Brain microvascular endothelial cell (primary cell): Measurements from ENCODE around the gene VPS33B.

Source experiments
- DNase-seq: peaks from one replicate; pipeline ENCODE4 v3.0.0-alpha.2; 2020
- H3K27ac ChIP-seq: fragments of 250-450 bp; sonication (Bioruptor Pico); 2 replicates; pipeline ENCODE4 v1.5.1; 2020; ENCODE audit warnings: mild to moderate bottlenecking, moderate library complexity
- H3K27me3 ChIP-seq: fragments of 250-450 bp; sonication (Bioruptor Pico); replicated peaks from 2 replicates; pipeline ENCODE4 v1.5.1; 2020; ENCODE audit warnings: mild to moderate bottlenecking
- H3K36me3 ChIP-seq: fragments of 250-450 bp; sonication (Bioruptor Pico); replicated peaks from 2 replicates; pipeline ENCODE4 v1.5.1; 2020; ENCODE audit warnings: mild to moderate bottlenecking
- H3K4me3 ChIP-seq: 2 replicates; pipeline ENCODE4 v1.5.1; 2011; ENCODE audit warnings: low read depth, mild to moderate bottlenecking, control low read depth, low read length, moderate library complexity
- CTCF ChIP-seq: IDR thresholded peaks from 2 replicates; pipeline ENCODE4 v1.5.1; 2011; ENCODE audit warnings: low read depth, mild to moderate bottlenecking, moderate library complexity, low read length, control low read depth, inconsistent platforms; ENCODE audit errors: missing control alignments
- in situ Hi-C: cut with HindIII; loops from 2 replicates; pipeline ENCODE4 v1.10.0; 2017; ENCODE audit warnings: low sequenced_read_pairs, low pct_ligation_motif_present

The VPS33B gene

DNA sequence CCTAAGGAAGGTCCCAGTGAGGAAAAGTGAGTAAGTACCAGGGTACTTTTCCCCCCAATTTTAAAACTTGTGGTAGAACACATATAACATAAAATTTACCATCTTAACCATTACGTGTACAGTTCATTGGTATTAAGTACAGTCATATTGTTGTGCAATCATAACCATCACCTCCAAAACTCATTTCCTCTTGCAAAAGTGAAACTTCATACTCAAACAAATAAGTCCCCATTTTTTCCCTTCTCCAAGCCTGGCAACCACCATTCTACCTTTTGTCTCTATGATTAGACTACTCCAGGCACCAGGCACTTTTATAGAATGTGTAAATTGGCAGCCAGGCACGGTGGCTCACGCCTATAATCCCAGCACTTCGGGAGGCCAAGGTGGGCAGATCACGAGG, 40.3 kb downstream of the VPS33B start:
- Histone ChIP-seq H3K36me3 (peaks cover 5% of the 10 kb centered on the region), H3K27me3 (no peaks in the 10 kb centered on the region), H3K4me3 (no peak overlapping the region), H3K27ac (no peak overlapping the region)
- no peak for DNase-seq
- in situ Hi-C loops: no loop called here
- TF ChIP-seq CTCF: no peak

- Histone ChIP-seq H3K36me3 (peaks cover 5% of the 10 kb centered on the region), H3K4me3 (no peak overlapping the region), H3K27me3 (no peaks in the 10 kb centered on the region), H3K27ac (no peak overlapping the region)
- TF ChIP-seq CTCF: no peak
- in situ Hi-C loops: no loop called here
- DNase-seq: no peak
Observed at GRCh38 chr15:90981681-90982080, 40.7 kb downstream of the VPS33B start.

GRCh38 chr15:90979582-90979981, 42.8 kb downstream of the VPS33B start:
- in situ Hi-C loops: no loop called here
- Histone ChIP-seq H3K27ac (no peak overlapping the region), H3K27me3 (no peaks in the 10 kb centered on the region), H3K4me3 (no peak overlapping the region), H3K36me3 (peaks cover 8% of the 10 kb centered on the region)
- TF ChIP-seq CTCF: no peak
- no peak for DNase-seq

- no peak overlapping the region for H3K27ac ChIP-seq
- no peak for DNase-seq
- H3K4me3 ChIP-seq: no peak overlapping the region
- H3K27me3 ChIP-seq: no peaks in the 10 kb centered on the region
- in situ Hi-C loops: no loop called here
- H3K36me3 ChIP-seq: peaks cover 16% of the 10 kb centered on the region
- TF ChIP-seq CTCF: no peak
Observed at GRCh38 chr15:90974216-90974615, 48.2 kb downstream of the VPS33B start.

DNA sequence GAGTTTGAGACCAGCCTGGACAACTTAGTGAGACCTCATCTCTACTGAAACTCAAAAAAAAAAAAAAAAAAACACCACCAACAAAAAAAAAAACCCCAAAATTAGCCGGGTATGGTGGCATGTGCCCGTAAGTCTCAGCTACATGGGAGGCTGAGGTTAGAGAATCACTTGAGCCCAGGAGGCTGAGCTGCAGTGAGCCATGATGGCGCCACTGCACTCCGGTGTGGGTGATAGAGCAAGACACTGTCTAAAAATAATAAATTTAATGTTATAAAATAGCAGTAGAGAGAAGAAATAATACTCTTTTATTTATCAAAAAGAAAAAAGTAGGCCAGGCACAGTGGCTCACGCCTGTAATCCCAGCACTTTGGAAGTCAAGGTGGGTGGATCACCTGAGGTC, 50.3 kb downstream of the VPS33B start:
- in situ Hi-C loops: no loop called here
- Histone ChIP-seq H3K36me3 (peaks cover 24% of the 10 kb centered on the region), H3K27ac (no peak overlapping the region), H3K4me3 (no peak overlapping the region), H3K27me3 (no peaks in the 10 kb centered on the region)
- no peak for DNase-seq
- TF ChIP-seq CTCF: no peak

- H3K4me3 ChIP-seq: no peak overlapping the region
- in situ Hi-C loops: no loop called here
- H3K27ac ChIP-seq: no peak overlapping the region
- H3K36me3 ChIP-seq: peaks cover 32% of the 10 kb centered on the region
- no peak for TF ChIP-seq CTCF
- DNase-seq: no peak
- H3K27me3 ChIP-seq: no peaks in the 10 kb centered on the region
Observed at GRCh38 chr15:90970274-90970673, 52.1 kb downstream of the VPS33B start.
